IPS DF 6.9 (cell line): ENCODE data around the gene TPST1.
"Not testable (repeated sequence)": the region's sequence is repeated elsewhere in the genome, so short reads cannot be mapped to it uniquely, and the experiment has no call there.

Experiments
- DNase-seq: peaks from one replicate; pipeline ENCODE4 v3.0.0-alpha.2; 2013; ENCODE audit warnings: low read depth, low spot score
- H3K27ac ChIP-seq: one replicate; pipeline ENCODE4 v1.5.1; 2013; ENCODE audit warnings: low read length, control low read depth
- H3K27me3 ChIP-seq: 2 replicates; pipeline ENCODE4 v1.6.1; 2013; ENCODE audit warnings: mild to moderate bottlenecking, low read length; ENCODE audit not compliant: control insufficient read depth, insufficient read depth
- H3K36me3 ChIP-seq: 2 replicates; pipeline ENCODE4 v1.6.1; 2013; ENCODE audit warnings: low read length; ENCODE audit not compliant: control insufficient read depth, insufficient read depth
- H3K4me1 ChIP-seq: 2 replicates; pipeline ENCODE4 v1.6.1; 2013; ENCODE audit warnings: low read length; ENCODE audit not compliant: control insufficient read depth, insufficient read depth
- H3K4me3 ChIP-seq: 2 replicates; pipeline ENCODE4 v1.5.1; 2013; ENCODE audit warnings: mild to moderate bottlenecking, low read length
- H3K9me3 ChIP-seq: 2 replicates; pipeline ENCODE4 v1.6.1; 2013; ENCODE audit warnings: low read length, inconsistent platforms; ENCODE audit not compliant: control insufficient read depth, insufficient read depth
- WGBS: extraction: QIAGEN DNeasy Blood & Tissue Kit; methylation state at CpG from one replicate; pipeline ENCODE4 v1.1.7; 2013; ENCODE audit warnings: mixed read lengths, missing lambda C conversion rate; ENCODE audit not compliant: insufficient read length, insufficient coverage; 5-methylcytosine and 5-hydroxymethylcytosine counted together

Gene TPST1

DNA sequence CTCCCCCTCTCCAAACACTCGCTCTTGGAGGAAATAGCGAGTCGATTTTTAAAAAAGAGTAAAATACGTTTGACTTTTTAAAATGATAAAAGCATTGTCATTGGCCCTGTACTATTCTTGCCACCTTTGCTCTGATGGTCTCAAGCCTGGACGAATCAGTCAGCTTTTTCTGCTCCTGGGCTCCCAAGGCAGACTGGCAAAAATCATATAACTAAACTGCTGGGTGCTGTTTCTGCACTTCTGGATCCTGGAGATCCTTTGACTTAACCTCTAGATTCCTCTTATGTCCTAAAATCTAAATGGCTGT is 1.8 kb downstream of the TPST1 start:
- Histone ChIP-seq H3K27ac (no peak overlapping the region), H3K9me3 (no peaks in the 10 kb centered on the region), H3K4me3 (no peak overlapping the region)

DNA sequence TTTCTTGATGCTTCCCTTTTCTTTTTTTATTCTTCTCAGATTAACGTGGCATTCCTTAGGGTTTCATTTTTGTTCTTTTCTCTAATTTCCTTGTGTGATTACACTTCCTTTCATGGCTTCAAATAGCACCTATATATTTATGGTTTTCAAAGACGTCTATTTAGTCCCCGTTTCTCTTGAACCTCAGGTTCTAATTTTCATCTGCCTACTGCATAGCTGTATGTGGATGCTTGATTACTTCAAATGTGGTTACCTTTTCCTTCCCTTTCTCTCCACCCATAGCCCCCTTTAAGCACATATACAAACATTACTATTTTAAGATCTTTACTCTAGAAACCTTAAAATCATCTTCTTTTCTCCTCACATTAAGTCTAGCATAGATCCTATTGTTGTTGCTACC is 2.4 kb downstream of the TPST1 start:
- H3K27ac ChIP-seq = no peak overlapping the region

More for the DNA sequence above, 1.8 kb downstream of the TPST1 start:
- DNase-seq = no peak
- no CpG with 5 or more reads among the region's 5 CpGs for WGBS
- H3K27me3 ChIP-seq = no peaks in the 10 kb centered on the region
- no peaks in the 10 kb centered on the region for H3K36me3 ChIP-seq
- H3K4me1 ChIP-seq = no peaks in the 10 kb centered on the region

DNA sequence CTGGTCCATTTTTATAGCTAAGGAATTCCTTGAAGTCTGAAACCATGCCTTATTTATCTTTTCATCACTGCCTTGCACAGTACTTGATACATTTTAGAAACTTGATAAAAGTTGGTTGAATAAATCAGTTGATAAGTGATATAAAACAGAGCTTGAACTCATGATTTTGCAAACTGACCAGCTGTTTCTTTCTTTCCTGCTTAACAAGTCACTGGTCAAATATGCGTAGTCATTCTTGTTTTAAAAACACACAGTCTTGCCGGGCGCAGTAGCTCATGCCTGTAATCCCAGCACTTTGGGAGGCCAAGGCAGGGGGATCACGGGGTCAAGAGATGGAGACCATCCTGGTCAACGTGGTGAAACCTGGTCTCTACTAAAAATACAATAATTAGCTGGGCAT is 6.3 kb downstream of the TPST1 start:
- WGBS = no CpG with 5 or more reads among the region's 5 CpGs
- no peak for DNase-seq
- H3K9me3 ChIP-seq = no peaks in the 10 kb centered on the region
- H3K36me3 ChIP-seq = no peaks in the 10 kb centered on the region
- no peaks in the 10 kb centered on the region for H3K27me3 ChIP-seq
- H3K4me3 ChIP-seq = no peak overlapping the region
- H3K27ac ChIP-seq = no peak overlapping the region
- no peaks in the 10 kb centered on the region for H3K4me1 ChIP-seq

More for the DNA sequence above, 2.4 kb downstream of the TPST1 start:
- H3K36me3 ChIP-seq = no peaks in the 10 kb centered on the region
- DNase-seq = no peak
- no peaks in the 10 kb centered on the region for H3K9me3 ChIP-seq
- H3K4me1 ChIP-seq = no peaks in the 10 kb centered on the region
- H3K4me3 ChIP-seq = no peak overlapping the region
- no peaks in the 10 kb centered on the region for H3K27me3 ChIP-seq
- WGBS = no CpG with 5 or more reads among the region's 3 CpGs

DNA sequence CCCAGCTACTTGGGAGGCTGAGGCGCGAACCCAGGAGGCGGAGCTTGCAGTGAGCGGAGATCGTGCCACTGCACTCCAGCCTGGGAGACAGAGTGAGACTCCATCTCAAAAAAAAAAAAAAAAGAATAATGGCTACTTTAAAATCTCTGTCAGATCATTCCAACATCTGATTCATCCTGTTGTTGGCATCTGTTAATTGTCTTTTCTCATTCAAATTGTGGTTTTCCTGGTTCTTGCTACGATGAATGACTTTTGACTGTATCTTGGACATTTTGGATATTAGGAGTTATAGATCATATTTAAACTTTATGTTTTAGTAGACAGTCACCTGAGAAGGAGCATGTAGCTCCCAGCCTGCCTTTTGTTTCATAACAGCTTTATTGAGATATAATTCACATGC is 8.5 kb downstream of the TPST1 start:
- Histone ChIP-seq H3K27me3 (no peaks in the 10 kb centered on the region), H3K4me3 (no peak overlapping the region), H3K9me3 (no peaks in the 10 kb centered on the region), H3K27ac (no peak overlapping the region), H3K36me3 (no peaks in the 10 kb centered on the region), H3K4me1 (no peaks in the 10 kb centered on the region)
- no CpG with 5 or more reads among the region's 6 CpGs for WGBS
- no peak for DNase-seq

DNA sequence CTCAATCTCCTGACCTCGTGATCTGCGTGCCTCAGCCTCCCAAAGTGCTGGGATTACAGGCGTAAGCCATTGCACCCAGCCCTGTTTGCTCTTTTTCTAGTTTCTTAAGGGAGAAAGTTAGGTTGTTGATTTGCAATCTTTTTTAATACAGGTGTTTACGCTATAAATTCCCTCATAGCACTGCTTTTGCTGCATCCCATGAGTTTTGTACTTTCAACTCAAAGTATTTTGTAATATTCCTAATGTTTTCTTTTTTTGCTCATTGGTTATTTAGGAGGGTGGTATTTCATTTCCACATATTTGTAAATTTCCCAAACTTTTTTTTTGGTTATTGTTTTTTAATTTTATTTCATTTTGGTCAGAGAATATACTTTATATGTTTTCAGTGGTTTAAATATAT is 11.6 kb downstream of the TPST1 start:
- H3K27ac ChIP-seq = no peak overlapping the region
- no CpG with 5 or more reads among the region's 4 CpGs for WGBS
- H3K4me1 ChIP-seq = no peaks in the 10 kb centered on the region
- no peaks in the 10 kb centered on the region for H3K36me3 ChIP-seq
- no peak for DNase-seq
- H3K27me3 ChIP-seq = no peaks in the 10 kb centered on the region
- H3K9me3 ChIP-seq = no peaks in the 10 kb centered on the region
- no peak overlapping the region for H3K4me3 ChIP-seq

DNA sequence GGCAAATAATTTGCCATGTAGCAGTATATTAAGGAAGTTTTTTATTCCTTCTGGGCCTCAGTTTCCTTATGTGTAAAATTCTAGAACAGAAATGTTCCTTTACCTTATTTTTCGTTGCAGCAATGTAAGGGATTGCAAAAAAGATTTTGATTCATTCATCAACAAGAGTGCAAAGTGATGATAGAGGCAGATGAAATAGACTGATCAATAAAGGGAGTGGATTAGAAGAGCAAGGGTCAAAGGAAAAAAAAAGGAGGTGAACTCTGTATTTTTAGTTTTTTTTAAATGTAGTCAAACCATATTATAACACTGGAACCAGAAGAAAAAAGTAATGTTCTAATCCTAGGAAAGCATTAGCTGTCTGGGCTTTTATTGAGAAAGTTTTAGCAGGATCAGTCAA is 14.7 kb downstream of the TPST1 start:
- Histone ChIP-seq H3K36me3 (no peaks in the 10 kb centered on the region), H3K4me3 (no peak overlapping the region), H3K27ac (no peak overlapping the region), H3K27me3 (no peaks in the 10 kb centered on the region), H3K4me1 (no peaks in the 10 kb centered on the region), H3K9me3 (no peaks in the 10 kb centered on the region)
- DNase-seq = no peak
- no CpG with 5 or more reads among the region's 1 CpG for WGBS

DNA sequence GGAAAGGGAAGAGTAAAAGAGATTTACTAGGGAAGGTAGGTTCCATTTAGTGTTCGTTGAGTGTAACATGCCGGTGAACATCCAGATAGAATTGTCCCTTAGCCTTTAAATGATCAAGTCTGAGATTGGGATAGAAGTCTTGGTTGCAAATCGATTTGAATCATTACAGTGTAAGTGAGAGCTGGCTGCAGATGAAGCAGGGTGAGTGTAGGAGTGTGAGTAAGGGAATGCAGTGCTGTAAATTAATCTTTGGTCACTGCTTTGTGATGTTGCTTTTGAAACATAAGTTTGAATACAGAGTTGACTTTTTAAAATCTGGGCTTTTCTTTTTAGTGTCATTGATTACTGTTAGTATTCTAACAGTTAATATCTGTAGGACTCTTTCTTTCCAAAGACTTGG is 16.3 kb downstream of the TPST1 start:
- no CpG with 5 or more reads among the region's 3 CpGs for WGBS
- no peak overlapping the region for H3K27ac ChIP-seq
- H3K4me1 ChIP-seq = no peaks in the 10 kb centered on the region
- no peak for DNase-seq
- no peaks in the 10 kb centered on the region for H3K36me3 ChIP-seq
- no peaks in the 10 kb centered on the region for H3K27me3 ChIP-seq
- no peaks in the 10 kb centered on the region for H3K9me3 ChIP-seq
- no peak overlapping the region for H3K4me3 ChIP-seq

DNA sequence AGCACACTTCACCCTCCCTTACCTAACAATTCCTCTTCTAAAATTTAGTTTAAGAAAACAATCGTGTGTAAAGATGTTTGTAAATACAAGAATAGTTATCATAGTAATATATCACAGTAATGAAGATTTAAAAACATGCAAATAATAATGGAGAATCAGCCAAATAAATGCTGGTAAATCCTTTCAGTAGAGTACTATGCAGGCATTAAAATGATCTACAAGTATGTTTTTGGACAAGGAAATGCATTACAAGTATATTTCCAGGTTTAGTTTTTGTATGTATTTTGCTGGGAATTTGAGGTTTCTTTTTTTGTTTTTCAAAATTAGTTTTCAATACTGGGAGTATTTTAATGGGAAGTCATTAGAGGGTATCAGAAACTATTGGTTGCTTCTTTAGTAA is 22.7 kb downstream of the TPST1 start:
- Histone ChIP-seq H3K27ac (no peak overlapping the region), H3K9me3 (no peaks in the 10 kb centered on the region), H3K4me3 (no peak overlapping the region), H3K4me1 (no peaks in the 10 kb centered on the region), H3K27me3 (no peaks in the 10 kb centered on the region), H3K36me3 (no peaks in the 10 kb centered on the region)
- DNase-seq = no peak
- WGBS = no CpG with 5 or more reads among the region's 1 CpG

DNA sequence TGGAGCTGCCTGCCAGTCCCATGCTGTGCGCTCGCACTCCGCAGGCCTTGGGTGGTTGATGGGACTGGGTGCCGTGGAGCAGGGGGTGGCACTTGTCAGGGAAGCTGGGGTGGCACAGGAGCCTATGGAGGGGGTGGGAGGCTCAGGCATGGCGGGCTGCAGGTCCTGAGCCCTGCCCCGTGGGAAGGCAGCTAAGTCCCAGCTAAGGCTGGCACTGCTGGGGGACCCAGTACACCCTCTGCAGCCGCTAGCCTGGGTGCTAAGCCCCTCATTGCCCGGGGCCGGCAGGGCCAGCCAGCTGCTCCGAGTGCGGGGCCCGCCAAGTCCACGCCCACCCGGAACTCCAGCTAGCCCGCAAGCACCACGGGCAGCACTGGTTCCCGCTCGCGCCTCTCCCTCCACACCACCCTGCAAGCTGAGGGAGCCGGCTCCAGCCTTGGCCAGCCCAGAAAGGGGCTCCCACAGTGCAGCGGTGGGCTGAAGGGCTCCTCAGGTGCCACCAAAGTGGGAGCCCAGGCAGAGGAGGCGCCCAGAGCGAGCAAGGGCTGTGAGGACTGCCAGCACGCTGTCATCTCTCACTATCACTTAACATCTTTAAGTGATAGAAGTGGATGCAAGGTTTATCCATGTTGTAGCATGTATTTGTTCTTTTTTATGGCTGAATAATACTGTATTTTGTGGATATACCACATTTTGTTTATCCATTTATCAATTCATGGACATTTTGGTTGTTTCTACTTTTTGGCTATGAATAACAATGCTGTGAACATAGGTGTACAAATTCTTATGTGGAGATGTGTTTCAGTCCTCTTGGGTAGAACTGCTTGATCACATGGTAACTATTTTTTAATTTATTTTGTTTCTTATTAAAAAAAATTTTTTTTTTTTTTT is 26.4 kb downstream of the TPST1 start:
- not testable (repeated sequence) for H3K9me3 ChIP-seq, DNase-seq, H3K36me3 ChIP-seq, H3K4me3 ChIP-seq, H3K4me1 ChIP-seq, H3K27ac ChIP-seq, H3K27me3 ChIP-seq
- no CpG with 5 or more reads among the region's 24 CpGs for WGBS

DNA sequence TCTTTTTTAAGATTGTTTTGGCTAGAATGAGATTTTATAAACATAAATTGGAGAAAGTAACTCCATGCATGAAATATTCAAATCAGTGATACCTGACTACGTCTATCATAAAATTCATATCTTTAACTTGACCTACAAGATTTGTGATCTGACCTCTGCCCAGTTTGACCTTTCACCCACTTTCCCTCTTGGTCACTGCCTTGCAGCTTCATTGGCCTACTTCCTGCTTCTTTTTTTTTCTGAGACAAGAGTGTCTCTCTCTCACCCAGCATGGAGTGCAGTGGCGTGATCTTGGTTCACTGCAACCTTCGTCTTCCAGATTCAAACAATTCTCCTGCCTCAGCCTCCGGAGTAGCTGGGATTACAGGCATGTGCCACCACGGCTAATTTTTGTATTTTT is 28.5 kb downstream of the TPST1 start:
- no peak for DNase-seq
- no peaks in the 10 kb centered on the region for H3K36me3 ChIP-seq
- no peaks in the 10 kb centered on the region for H3K4me1 ChIP-seq
- H3K27ac ChIP-seq = no peak overlapping the region
- no peak overlapping the region for H3K4me3 ChIP-seq
- no CpG with 5 or more reads among the region's 5 CpGs for WGBS
- no peaks in the 10 kb centered on the region for H3K27me3 ChIP-seq
- H3K9me3 ChIP-seq = no peaks in the 10 kb centered on the region

DNA sequence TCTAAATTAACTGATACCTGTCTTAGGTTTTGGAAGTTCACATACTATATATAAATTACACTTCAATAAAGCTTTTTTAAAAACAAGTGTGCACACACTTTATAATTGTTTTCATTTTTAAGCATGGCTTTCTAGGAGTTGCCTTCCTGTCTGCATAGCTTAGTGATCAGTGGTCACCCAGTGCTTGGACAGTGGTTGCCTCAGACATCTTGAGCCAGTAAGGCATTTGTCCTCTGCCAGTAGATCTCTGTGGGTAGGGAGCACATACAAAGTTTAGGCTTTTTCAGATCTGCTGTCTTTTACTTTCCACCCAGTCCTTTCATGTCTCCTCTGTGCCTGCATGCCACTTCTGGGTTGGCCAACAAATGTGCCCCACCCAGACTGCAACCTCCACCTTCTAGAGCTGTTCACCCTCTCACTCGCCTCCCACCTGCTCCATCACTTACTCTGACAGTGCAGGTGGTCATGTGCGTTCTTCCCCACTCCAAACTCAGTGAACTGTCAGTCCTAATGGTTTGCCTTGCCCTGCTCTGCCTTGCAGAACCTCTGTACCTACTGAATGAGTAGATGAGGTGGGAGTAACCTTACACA is 31.7 kb downstream of the TPST1 start:
- DNase-seq = no peak
- Histone ChIP-seq H3K9me3 (no peaks in the 10 kb centered on the region), H3K27ac (no peak overlapping the region), H3K4me1 (no peaks in the 10 kb centered on the region), H3K36me3 (no peaks in the 10 kb centered on the region), H3K4me3 (no peak overlapping the region), H3K27me3 (no peaks in the 10 kb centered on the region)
- WGBS = no CpG with 5 or more reads among the region's 2 CpGs
